Stimulated activated CD4-positive, alpha-beta T cell treated with anti-CD3 and anti-CD28 coated beads, Interleukin-4, amount 100 ng/mL, for 24 hours (primary cell): ENCODE results near the gene RGS7.
"Not testable (repeated sequence)": the region's sequence is repeated elsewhere in the genome, so short reads cannot be mapped to it uniquely, and the experiment has no call there.

Source experiments
- DNase-seq: peaks from one replicate; pipeline ENCODE4 v3.0.0-alpha.2; 2020

RGS7 gene

GRCh38 chr1:241331328-241332036 is 25.5 kb downstream of the RGS7 start:
- no peak for DNase-seq

GRCh38 chr1:241330619-241331327 is 26.2 kb downstream of the RGS7 start:
- DNase-seq: no peak

- no peak for DNase-seq
Measured at GRCh38 chr1:241325456-241325855, 31.5 kb downstream of the RGS7 start.

- no peak for DNase-seq
Measured at GRCh38 chr1:241323514-241324195, 33.4 kb downstream of the RGS7 start.

- no peak for DNase-seq
Measured at GRCh38 chr1:241317676-241318075, 39.3 kb downstream of the RGS7 start.

- no peak for DNase-seq
Measured at GRCh38 chr1:241316372-241316771, 40.6 kb downstream of the RGS7 start.

- DNase-seq: no peak
Measured at GRCh38 chr1:241311056-241311746, 45.8 kb downstream of the RGS7 start.

- no peak for DNase-seq
Measured at GRCh38 chr1:241310451-241310850, 46.6 kb downstream of the RGS7 start.

GRCh38 chr1:241309651-241310050 is 47.4 kb downstream of the RGS7 start:
- DNase-seq: no peak

- no peak for DNase-seq
Measured at GRCh38 chr1:241308471-241308870, 48.5 kb downstream of the RGS7 start.

- DNase-seq: no peak
Measured at GRCh38 chr1:241308011-241308410, 49.0 kb downstream of the RGS7 start.

- DNase-seq: no peak
Measured at GRCh38 chr1:241306125-241306790, 50.7 kb downstream of the RGS7 start.

- DNase-seq: not testable (repeated sequence)
Measured at GRCh38 chr1:241302024-241302423, 55.0 kb downstream of the RGS7 start.

- no peak for DNase-seq
Measured at GRCh38 chr1:241299347-241299746, 57.7 kb downstream of the RGS7 start.

- DNase-seq: no peak
Measured at GRCh38 chr1:241292973-241293372, 64.0 kb downstream of the RGS7 start.

GRCh38 chr1:241291548-241291947 is 65.5 kb downstream of the RGS7 start:
- not testable (repeated sequence) for DNase-seq

- no peak for DNase-seq
Measured at GRCh38 chr1:241286486-241286885, 70.5 kb downstream of the RGS7 start.

- DNase-seq: no peak
Measured at GRCh38 chr1:241276391-241276790, 80.6 kb downstream of the RGS7 start.

GRCh38 chr1:241275981-241276380 is 81.0 kb downstream of the RGS7 start:
- no peak for DNase-seq

- DNase-seq: no peak
Measured at GRCh38 chr1:241275226-241275625, 81.8 kb downstream of the RGS7 start.

GRCh38 chr1:241274693-241275092 is 82.3 kb downstream of the RGS7 start:
- DNase-seq: no peak

- no peak for DNase-seq
Measured at GRCh38 chr1:241272828-241273227, 84.2 kb downstream of the RGS7 start.

GRCh38 chr1:241271427-241271826 is 85.6 kb downstream of the RGS7 start:
- DNase-seq: no peak
